HEK293T (cell line): ENCODE results near the gene UNC5CL.

ENCODE experiments used
- ELF4 ChIP-seq: fragments of 450-650 bp; IDR thresholded peaks from 2 replicates; pipeline ENCODE4 v1.6.1; 2017; ENCODE audit warnings: antibody characterized with exemption
- FOXA1 ChIP-seq: fragments of 450-650 bp; IDR thresholded peaks from 2 replicates; pipeline ENCODE4 v1.6.1; 2016; ENCODE audit warnings: mild to moderate bottlenecking
- ZNF384 ChIP-seq: fragments of 450-650 bp; IDR thresholded peaks from 2 replicates; pipeline ENCODE4 v1.6.1; 2016

- TF ChIP-seq ZNF384: no peak
- no peak for TF ChIP-seq ELF4
- TF ChIP-seq FOXA1: no peak
These were observed 8.3 kb upstream of the UNC5CL start for GRCh38 chr6:41047306-41047705.
